K562 treated with DMSO at 1 percent for 4 hours (cell line): Measurements from ENCODE around the gene FAM50B. TPM values are rescaled to one million over a fixed set of nuclear protein-coding genes. Genes with fewer than 3 reads are reported as not detected.

ENCODE experiments used
- total RNA-seq: library from RNA; unstranded; fragments of 300-600 nt; gene quantifications from 2 replicates; pipeline ENCODE4 v1.2.3, GENCODE V29; 2022; ENCODE audit not compliant: insufficient read depth

Gene FAM50B, protein sequence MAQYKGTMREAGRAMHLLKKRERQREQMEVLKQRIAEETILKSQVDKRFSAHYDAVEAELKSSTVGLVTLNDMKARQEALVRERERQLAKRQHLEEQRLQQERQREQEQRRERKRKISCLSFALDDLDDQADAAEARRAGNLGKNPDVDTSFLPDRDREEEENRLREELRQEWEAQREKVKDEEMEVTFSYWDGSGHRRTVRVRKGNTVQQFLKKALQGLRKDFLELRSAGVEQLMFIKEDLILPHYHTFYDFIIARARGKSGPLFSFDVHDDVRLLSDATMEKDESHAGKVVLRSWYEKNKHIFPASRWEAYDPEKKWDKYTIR
- 0.41 TPM in 1 of 2 replicates, not detected in the other for total RNA-seq

DNA sequence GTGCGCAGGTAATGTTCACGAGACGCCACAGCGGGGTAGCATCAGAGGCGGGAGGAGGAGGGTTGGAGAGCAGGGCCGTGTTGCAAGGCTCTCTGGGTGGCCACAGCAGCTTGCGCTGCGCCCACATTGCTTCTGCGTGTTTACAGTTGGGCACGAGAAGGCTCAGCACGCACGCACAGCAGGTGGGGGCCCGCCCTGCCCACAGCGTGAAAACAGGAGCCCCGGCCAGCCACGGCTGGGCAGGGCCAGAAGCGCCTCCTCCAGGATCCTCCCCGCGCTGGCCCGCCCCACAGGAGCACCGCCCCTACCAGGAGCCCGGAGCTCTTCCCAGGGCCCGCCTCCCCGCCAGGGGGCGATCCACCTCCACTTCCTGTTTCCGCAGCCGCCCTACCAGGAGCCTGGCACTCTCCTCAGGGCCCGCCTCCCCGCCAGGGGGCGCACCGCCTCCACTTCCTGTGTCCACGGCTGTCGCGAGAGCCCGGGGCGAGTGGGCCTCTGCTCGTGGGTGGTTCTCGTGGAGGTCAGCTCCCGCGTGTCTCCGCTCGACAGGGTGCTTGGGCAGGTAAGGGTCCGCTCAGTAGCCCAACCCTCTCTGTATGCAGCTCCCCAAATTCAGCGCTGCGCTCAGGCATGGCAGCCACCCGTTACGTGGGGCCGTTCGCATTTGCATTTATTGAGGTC, at the start of gene FAM50B:
TSS of gene FAM50B (plus strand) at position 449 of the 681 bp plus-strand sequence. CDS start 439 bp downstream, outside the sequence.

Other genes with a start within 250 kb of the FAM50B start
- gene PXDC1, start 97.7 kb upstream of the FAM50B start, total RNA-seq: not detected in 2 replicates
- not detected in 2 replicates for gene FAM217A, start 229.8 kb downstream of the FAM50B start, total RNA-seq